NCI-H2196 (cell line): ENCODE measurements around the gene KSR2.

Source experiments
- DNase-seq: peaks from one replicate; lab custom pipeline; 2025; ENCODE audit not compliant: unreplicated experiment; lab: John Stamatoyannopoulos, UW

Gene KSR2

GRCh38 chr12:117699575-117699974 is 269.2 kb downstream of the KSR2 start:
- no peak for DNase-seq

GRCh38 chr12:117699118-117699517 is 269.7 kb downstream of the KSR2 start:
- no peak for DNase-seq

GRCh38 chr12:117695956-117696355 is 272.8 kb downstream of the KSR2 start:
- DNase-seq = no peak

- DNase-seq = no peak
Observed at GRCh38 chr12:117692512-117692911, 276.3 kb downstream of the KSR2 start.

GRCh38 chr12:117689857-117690256 is 278.9 kb downstream of the KSR2 start:
- no peak for DNase-seq

- no peak for DNase-seq
Observed at GRCh38 chr12:117688446-117688845, 280.3 kb downstream of the KSR2 start.

- DNase-seq = peak; percentile 19
Observed at GRCh38 chr12:117686911-117687377, 281.8 kb downstream of the KSR2 start.

GRCh38 chr12:117686210-117686609 is 282.6 kb downstream of the KSR2 start:
- no peak for DNase-seq

GRCh38 chr12:117685110-117685926 is 283.5 kb downstream of the KSR2 start:
- DNase-seq = peak; percentile 65

- no peak for DNase-seq
Observed at GRCh38 chr12:117684471-117684870, 284.3 kb downstream of the KSR2 start.

- no peak for DNase-seq
Observed at GRCh38 chr12:117680312-117680711, 288.5 kb downstream of the KSR2 start.

GRCh38 chr12:117679776-117680175 is 289.0 kb downstream of the KSR2 start:
- DNase-seq = no peak

GRCh38 chr12:117674763-117675162 is 294.0 kb downstream of the KSR2 start:
- no peak for DNase-seq

- DNase-seq = no peak
Observed at GRCh38 chr12:117674313-117674712, 294.5 kb downstream of the KSR2 start.

- peak; percentile 34 for DNase-seq
Observed at GRCh38 chr12:117671734-117672133, 297.1 kb downstream of the KSR2 start.

- DNase-seq = no peak
Observed at GRCh38 chr12:117664169-117664568, 304.6 kb downstream of the KSR2 start.

GRCh38 chr12:117662620-117663395 is 306.0 kb downstream of the KSR2 start:
- DNase-seq = no peak

GRCh38 chr12:117662220-117662619 is 306.6 kb downstream of the KSR2 start:
- no peak for DNase-seq

GRCh38 chr12:117661471-117661870 is 307.3 kb downstream of the KSR2 start:
- DNase-seq = no peak

- no peak for DNase-seq
Observed at GRCh38 chr12:117660896-117661295, 307.9 kb downstream of the KSR2 start.

- no peak for DNase-seq
Observed at GRCh38 chr12:117658226-117658625, 310.6 kb downstream of the KSR2 start.

GRCh38 chr12:117649796-117650195 is 319.0 kb downstream of the KSR2 start:
- no peak for DNase-seq
